Fibroblast of mammary gland (primary cell): ENCODE results near the gene ISM1.

Experiments used
- DNase-seq: peaks from one replicate; pipeline ENCODE4 v3.0.0-alpha.2; 2010; ENCODE audit warnings: low read depth
- H3K4me3 ChIP-seq: 2 replicates; pipeline ENCODE4 v1.5.1; 2011; ENCODE audit warnings: low read depth, mild to moderate bottlenecking, low read length, moderate library complexity; ENCODE audit not compliant: control insufficient read depth
- TF ChIP-seq, protein P1 (sequence below): conservative IDR thresholded peaks from 2 replicates; pipeline ENCODE4 v1.5.1; 2011; ENCODE audit warnings: low read depth, low read length, inconsistent platforms; ENCODE audit not compliant: control insufficient read depth, insufficient read depth

Gene ISM1

DNA sequence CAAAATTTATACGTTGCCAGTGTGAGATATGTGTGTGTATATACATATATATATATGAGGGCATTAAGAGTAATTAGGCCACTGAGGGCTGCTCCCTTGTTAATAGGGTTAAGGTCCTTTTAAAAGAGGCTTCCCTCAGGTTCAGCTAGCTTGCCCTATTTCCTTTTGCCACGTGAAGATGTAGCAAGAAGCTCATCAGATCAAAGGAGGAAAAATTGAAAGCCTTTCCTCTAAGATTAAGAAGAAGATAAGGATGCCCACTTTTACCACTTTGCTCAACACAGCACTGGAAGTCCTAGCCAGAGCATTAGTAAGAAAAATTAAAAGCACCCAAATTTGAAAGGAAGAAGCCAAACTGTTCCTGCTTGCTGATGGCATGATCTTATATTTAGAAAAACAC lies 33.2 kb upstream of the ISM1 start:
- no peak overlapping the region for H3K4me3 ChIP-seq
- TF ChIP-seq, protein P1, sequence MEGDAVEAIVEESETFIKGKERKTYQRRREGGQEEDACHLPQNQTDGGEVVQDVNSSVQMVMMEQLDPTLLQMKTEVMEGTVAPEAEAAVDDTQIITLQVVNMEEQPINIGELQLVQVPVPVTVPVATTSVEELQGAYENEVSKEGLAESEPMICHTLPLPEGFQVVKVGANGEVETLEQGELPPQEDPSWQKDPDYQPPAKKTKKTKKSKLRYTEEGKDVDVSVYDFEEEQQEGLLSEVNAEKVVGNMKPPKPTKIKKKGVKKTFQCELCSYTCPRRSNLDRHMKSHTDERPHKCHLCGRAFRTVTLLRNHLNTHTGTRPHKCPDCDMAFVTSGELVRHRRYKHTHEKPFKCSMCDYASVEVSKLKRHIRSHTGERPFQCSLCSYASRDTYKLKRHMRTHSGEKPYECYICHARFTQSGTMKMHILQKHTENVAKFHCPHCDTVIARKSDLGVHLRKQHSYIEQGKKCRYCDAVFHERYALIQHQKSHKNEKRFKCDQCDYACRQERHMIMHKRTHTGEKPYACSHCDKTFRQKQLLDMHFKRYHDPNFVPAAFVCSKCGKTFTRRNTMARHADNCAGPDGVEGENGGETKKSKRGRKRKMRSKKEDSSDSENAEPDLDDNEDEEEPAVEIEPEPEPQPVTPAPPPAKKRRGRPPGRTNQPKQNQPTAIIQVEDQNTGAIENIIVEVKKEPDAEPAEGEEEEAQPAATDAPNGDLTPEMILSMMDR: no peak
- DNase-seq: no peak

DNA sequence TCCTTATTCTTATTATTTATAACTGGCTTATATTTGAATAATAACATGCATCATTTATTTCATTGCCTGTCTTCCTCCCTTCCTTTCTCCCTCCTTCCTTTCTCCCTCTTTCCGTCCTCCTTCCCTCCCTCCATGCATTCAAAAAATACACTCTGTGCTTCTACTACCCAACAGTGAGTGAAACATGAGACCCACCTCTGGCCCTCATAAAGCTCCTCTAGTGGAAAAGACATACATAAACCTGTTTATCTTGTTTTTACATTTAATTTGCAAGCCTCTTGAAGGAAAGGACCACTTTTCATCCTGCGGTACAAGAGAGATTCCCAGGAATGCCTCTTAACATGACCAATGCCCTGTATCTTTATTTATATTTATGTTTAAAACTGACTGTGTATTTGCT lies 21.8 kb upstream of the ISM1 start:
- H3K4me3 ChIP-seq: no peak overlapping the region
- no peak for DNase-seq
- TF ChIP-seq, protein P1: no peak

DNA sequence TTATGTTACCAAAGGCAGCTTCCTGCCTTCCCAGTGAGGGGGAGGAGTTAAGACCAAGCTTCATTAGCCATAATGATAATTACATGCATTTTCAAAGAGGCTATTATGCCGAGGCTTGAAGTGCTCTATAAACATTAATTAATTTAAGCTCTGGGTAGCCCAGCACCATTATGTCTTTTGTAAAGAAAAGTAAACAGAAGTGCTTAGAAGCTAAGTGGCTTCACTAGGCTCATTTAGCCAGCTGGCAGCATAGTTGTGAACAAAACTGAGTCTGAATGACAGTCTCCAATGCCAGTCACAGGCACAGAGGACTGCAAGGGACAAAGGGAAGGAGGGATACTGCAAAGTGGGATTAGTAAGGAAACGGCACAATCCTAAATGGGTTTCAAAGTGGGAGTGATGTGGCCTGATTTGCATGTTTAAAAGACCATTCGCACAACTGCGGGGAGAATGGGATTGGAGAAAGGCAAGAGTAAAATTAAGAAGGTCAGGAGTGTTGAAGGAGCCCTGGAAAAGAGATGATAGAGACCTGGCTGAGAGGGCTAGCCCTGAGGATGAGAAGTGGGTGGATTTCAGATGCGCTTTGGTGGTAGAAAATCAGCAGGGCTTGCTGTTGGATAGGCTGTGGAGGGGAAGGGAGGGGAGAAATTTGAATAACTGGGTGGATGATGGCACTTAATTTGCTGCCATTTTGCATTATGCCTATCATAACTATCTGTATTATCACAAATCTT lies 20.1 kb upstream of the ISM1 start:
- no peak for DNase-seq
- no peak overlapping the region for H3K4me3 ChIP-seq
- TF ChIP-seq, protein P1: no peak

DNA sequence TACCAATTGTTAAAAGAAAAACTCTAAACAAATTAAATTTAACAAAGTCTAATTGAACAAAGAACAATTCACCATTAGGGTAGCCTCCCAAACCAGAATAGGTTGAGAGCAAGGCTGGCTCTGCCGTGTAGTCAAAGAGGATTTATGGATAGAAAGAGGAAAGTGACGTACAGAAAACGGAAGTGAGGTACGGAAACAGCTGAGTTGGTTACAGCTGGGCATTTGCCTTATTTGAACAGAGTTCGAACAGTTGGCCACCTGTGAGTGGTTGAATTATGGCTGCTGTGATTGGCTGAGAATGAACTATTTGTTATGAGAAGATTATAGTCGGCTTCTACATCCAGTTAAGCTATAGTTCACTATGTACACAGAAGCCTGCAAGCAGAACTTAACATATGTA lies 18.5 kb upstream of the ISM1 start:
- TF ChIP-seq, protein P1: no peak
- no peak for DNase-seq
- no peak overlapping the region for H3K4me3 ChIP-seq

DNA sequence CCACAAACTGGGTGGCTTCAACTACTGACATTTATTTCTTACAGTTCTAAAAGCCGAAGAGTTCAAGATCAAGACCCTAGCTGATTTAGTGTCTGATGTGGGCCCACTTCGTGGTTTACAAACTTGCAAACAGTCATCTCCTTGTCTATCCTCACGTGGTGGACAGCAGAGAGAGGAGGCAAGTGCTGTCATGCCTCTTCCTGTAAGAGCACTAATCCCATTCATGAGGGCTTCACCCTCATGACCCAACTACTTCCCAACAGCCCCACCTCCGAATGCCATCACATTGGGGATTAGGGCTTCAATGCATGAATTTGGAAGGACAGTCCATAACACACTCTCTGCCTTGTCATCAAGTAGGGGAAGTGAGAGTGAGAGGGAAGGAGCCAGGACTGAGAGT lies 15.6 kb upstream of the ISM1 start:
- TF ChIP-seq, protein P1: no peak

DNA sequence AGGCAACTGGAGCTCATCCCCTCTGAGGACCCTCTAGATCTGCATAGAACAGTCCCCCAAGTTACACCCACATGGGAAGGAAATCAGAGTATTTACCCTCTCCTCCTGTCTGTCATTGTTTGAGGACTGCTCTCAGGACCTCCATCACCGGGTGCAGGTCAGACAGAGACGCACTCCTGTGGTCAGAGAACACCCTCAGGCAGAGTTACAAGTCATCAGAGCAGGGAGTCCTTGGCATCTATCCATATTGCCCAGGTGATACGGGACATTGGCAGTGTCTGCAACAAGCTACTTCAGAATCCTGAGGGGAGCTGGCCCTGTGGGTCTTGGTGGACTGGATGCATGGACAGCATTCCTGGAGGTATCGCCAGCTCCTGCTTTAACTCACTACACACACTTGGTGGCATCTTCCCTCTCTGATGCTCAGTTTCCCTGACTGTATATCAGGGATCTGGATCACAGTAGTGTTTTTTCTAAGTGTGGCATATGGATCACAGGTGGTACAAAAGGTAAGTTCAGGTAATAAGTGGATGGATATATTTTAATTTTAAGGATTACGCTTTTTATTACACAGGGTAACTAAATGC lies 15.1 kb upstream of the ISM1 start:
- TF ChIP-seq, protein P1: no peak
- no peak for DNase-seq
- H3K4me3 ChIP-seq: no peak overlapping the region

More for the DNA sequence above, 15.6 kb upstream of the ISM1 start:
- no peak overlapping the region for H3K4me3 ChIP-seq
- no peak for DNase-seq

DNA sequence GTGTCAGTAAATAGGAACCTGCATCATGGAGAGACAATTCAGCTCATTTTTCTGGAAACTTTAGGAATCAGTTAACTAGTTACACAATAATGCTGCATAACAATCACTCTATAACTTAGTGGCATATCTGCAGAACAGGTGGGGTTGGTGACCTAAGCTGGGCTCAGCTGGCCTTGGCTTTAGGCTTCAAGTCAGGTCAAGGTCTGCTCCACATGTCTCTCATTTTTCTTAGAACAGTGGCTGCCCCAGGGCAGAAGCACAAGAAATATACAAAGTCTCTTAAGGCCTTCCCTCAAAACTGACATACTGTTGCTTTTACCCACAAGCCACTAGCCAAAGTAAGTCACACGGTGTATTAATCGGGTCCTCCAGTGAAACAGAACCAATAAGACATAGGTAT lies 14.1 kb upstream of the ISM1 start:
- TF ChIP-seq, protein P1: no peak
- no peak for DNase-seq
- H3K4me3 ChIP-seq: no peak overlapping the region
